PC-9 (cell line): ENCODE measurements around the gene CARD16.
"Not testable (repeated sequence)": the region's sequence is repeated elsewhere in the genome, so short reads cannot be mapped to it uniquely, and the experiment has no call there.

ENCODE experiments used
- CTCF ChIP-seq: fragments of 200-600 bp; sonication (generic); conservative IDR thresholded peaks from 2 replicates; pipeline ENCODE4 v1.6.1; 2017; ENCODE audit warnings: mixed run types, antibody characterized with exemption, mild to moderate bottlenecking, moderate library complexity
- EZH2 ChIP-seq: fragments of 200-600 bp; sonication (generic); IDR thresholded peaks from 2 replicates; pipeline ENCODE4 v1.8.0; 2017; ENCODE audit warnings: antibody characterized with exemption, low read depth

- not testable (repeated sequence) for TF ChIP-seq CTCF, EZH2
Observed at GRCh38 chr11:105044557-105045524, at the start of gene CARD16.
